Esophagus muscularis mucosa (tissue), 3 donors: ENCODE results near the gene GOLGA2.

Source experiments
- POLR2A ChIP-seq: fragments of 450-650 bp; IDR thresholded peaks from one replicate; pipeline ENCODE4 v1.6.1; 2017; ENCODE audit warnings: antibody characterized with exemption, moderate library complexity, mild to moderate bottlenecking, low read depth
- POLR2AphosphoS5 ChIP-seq, 2 donors: sonication (generic); formaldehyde crosslinking; IDR thresholded peaks; one replicate each; pipeline ENCODE4 v1.6.1; 2017; ENCODE audit warnings: antibody characterized with exemption in 2 of 2
- TF ChIP-seq, protein P1 (sequence below), 3 experiments: fragments of 200-600 bp in 2 of 3; fragments of 450-650 bp in 1 of 3; sonication (generic) in 2 of 3; IDR thresholded peaks; one replicate each; pipeline ENCODE4 v1.5.1; 2017 to 2019; ENCODE audit warnings: antibody characterized with exemption in 3 of 3, mild to moderate bottlenecking in 2 of 3, moderate library complexity in 1 of 3

DNA sequence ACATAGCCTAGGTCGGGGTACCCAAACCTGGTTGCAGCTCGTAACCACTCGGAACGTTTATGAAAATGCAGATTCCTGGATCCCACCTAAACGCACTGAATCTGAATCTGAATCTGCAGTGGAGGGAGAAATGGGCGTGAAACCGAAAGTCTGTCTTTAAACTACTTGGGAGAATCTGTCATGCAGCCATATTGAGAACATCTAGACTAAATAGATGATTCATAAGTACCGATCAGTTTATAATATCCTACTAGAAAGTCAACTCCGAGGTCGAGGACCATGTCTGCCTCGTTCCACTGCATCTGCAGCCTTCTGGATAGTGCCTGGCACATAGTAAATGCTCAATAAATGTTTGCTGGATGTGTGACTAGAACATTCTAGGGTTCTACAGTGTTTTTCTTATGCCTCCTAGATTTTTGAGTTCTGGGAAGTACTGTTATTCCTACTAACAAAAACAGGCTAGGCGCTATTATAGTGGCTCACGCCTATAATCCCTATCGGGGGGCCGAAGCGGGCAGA is 47.5 kb upstream of the GOLGA2 start:
- TF ChIP-seq, protein P1, sequence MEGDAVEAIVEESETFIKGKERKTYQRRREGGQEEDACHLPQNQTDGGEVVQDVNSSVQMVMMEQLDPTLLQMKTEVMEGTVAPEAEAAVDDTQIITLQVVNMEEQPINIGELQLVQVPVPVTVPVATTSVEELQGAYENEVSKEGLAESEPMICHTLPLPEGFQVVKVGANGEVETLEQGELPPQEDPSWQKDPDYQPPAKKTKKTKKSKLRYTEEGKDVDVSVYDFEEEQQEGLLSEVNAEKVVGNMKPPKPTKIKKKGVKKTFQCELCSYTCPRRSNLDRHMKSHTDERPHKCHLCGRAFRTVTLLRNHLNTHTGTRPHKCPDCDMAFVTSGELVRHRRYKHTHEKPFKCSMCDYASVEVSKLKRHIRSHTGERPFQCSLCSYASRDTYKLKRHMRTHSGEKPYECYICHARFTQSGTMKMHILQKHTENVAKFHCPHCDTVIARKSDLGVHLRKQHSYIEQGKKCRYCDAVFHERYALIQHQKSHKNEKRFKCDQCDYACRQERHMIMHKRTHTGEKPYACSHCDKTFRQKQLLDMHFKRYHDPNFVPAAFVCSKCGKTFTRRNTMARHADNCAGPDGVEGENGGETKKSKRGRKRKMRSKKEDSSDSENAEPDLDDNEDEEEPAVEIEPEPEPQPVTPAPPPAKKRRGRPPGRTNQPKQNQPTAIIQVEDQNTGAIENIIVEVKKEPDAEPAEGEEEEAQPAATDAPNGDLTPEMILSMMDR (IDR thresholded peaks at IDR 0.05): no peak
- TF ChIP-seq POLR2AphosphoS5 (IDR thresholded peaks at IDR 0.05) (no peak), POLR2A (no peak)
